H1 (cell line): ENCODE measurements around the gene RDH11.

Experiments used
- BRCA1 ChIP-seq: IDR thresholded peaks from 2 replicates; pipeline ENCODE4 v1.6.1; 2012; ENCODE audit warnings: low read depth, low read length, improper control_type of control experiment
- EP300 ChIP-seq, 2 experiments: IDR thresholded peaks; 1 replicate in 1 of 2; 2 replicates in 1 of 2; pipeline ENCODE4 v1.6.1; 2011 to 2012; ENCODE audit warnings: low read depth in 2 of 2, low read length in 2 of 2, mild to moderate bottlenecking in 2 of 2, borderline replicate concordance in 1 of 2, inconsistent platforms in 1 of 2, moderate library complexity in 1 of 2
- MAX ChIP-seq: IDR thresholded peaks from 2 replicates; pipeline ENCODE4 v1.6.1; 2012; ENCODE audit warnings: inconsistent platforms
- SIX5 ChIP-seq: IDR thresholded peaks from 2 replicates; pipeline ENCODE4 v1.6.1; 2011; ENCODE audit warnings: mild to moderate bottlenecking, low read depth, low read length

DNA sequence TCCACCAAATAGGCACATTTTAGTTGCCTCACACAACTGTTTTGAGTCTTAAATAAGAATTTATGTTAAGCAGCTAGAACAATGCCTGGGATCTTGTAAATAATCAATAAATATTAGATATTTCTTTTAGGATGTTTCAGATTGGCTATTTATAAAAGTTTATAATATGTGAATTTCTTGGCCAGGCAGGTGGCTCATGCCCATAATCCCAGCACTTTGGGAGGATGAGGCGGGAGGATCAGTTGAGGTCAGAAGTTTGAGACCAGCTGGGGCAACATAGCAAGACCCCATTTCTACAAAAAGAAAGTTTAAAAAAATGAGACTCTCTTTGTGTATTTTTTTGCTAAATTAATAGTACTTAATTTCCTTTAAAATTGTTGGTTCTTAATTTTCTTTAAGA, 54.1 kb downstream of the RDH11 start:
- no peak for TF ChIP-seq BRCA1
- no peak for TF ChIP-seq EP300 (IDR thresholded peaks at IDR 0.05; ENCODE audit: borderline replicate concordance in 1 of 2, low read depth in 2 of 2, low read length in 2 of 2)
- no peak for TF ChIP-seq SIX5
- no peak for TF ChIP-seq MAX
